GM19043 (cell line): ENCODE data around the gene GRIN3A.

ENCODE experiments used
- ATAC-seq: cut with Tn5 transposase; IDR thresholded peaks from one replicate; pipeline ENCODE4 v1.9.1; 2021; ENCODE audit warnings: low read depth; ENCODE audit not compliant: unreplicated experiment

GRIN3A gene

GRCh38 chr9:101533334-101534204, 204.9 kb downstream of the GRIN3A start, which contains the start of gene RNF20:
RNF20 (plus strand) TSS chr9:101533853; CDS start chr9:101535424, 1,571 bp downstream.
- peak; percentile 94 for ATAC-seq

GRCh38 chr9:101530076-101530711, 208.3 kb downstream of the GRIN3A start:
- ATAC-seq: peak; percentile 35

- no peak for ATAC-seq
Observed at GRCh38 chr9:101528015-101528414, 210.4 kb downstream of the GRIN3A start.

- ATAC-seq: no peak
Observed at GRCh38 chr9:101527066-101527465, 211.4 kb downstream of the GRIN3A start.

- ATAC-seq: no peak
Observed at GRCh38 chr9:101524371-101524770, 214.1 kb downstream of the GRIN3A start.
